Nephron (organoid): ENCODE data around the gene HBE1.
"Not testable (repeated sequence)": the region's sequence is repeated elsewhere in the genome, so short reads cannot be mapped to it uniquely, and the experiment has no call there.

ENCODE experiments used
- H3K27ac Mint-ChIP-seq, 3 experiments: 2 replicates each; pipeline ENCODE4 v1.8.0; 2020; ENCODE audit warnings: mixed read lengths in 3 of 3, mild to moderate bottlenecking in 2 of 3, moderate library complexity in 1 of 3
- H3K27me3 Mint-ChIP-seq: 2 replicates; pipeline ENCODE4 v1.8.0; 2021; ENCODE audit warnings: low read depth, mild to moderate bottlenecking, moderate library complexity, mixed read lengths
- H3K36me3 Mint-ChIP-seq: 2 replicates; pipeline ENCODE4 v1.8.0; 2020; ENCODE audit warnings: low read depth, mixed read lengths
- H3K4me1 Mint-ChIP-seq: 2 replicates; pipeline ENCODE4 v1.8.0; 2020; ENCODE audit warnings: mixed read lengths
- H3K4me3 Mint-ChIP-seq, 3 experiments: 2 replicates each; pipeline ENCODE4 v1.8.0; 2020; ENCODE audit warnings: mild to moderate bottlenecking in 3 of 3, mixed read lengths in 3 of 3, moderate library complexity in 2 of 3
- H3K9me3 Mint-ChIP-seq: 2 replicates; pipeline ENCODE4 v1.8.0; 2020; ENCODE audit warnings: mixed read lengths
- CTCF ChIP-seq, 3 experiments: fragments of 200-600 bp; sonication (generic); IDR thresholded peaks; one replicate each; pipeline ENCODE4 v1.5.0; 2021; ENCODE audit warnings: antibody characterized with exemption in 3 of 3; ENCODE audit not compliant: unreplicated experiment in 3 of 3

HBE1 gene

DNA sequence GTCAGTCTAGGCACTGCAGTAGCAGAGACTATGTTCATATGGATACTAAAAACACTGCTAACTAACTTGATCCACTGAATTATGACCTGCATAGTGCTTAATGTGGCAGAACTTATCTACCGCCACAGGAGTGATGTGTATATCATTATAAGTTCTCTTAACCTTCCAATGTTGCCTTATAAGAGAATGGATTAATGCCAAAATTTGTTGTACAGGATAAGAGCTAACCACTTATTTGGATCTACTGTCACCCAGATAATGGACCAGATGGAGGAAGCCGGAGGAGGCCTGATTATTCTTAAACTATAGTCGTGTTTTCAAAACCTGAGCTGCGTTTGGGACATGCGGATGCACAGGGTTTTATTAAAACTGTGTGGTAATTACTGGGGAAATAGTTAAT, 33.9 kb upstream of the HBE1 start:
- H3K27ac Mint-ChIP-seq: no peak overlapping the region
- H3K4me1 Mint-ChIP-seq: no peaks in the 10 kb centered on the region
- H3K27me3 Mint-ChIP-seq: no peaks in the 10 kb centered on the region
- no peaks in the 10 kb centered on the region for H3K9me3 Mint-ChIP-seq
- no peaks in the 10 kb centered on the region for H3K36me3 Mint-ChIP-seq
- H3K4me3 Mint-ChIP-seq: no peak overlapping the region
- TF ChIP-seq CTCF (IDR thresholded peaks at IDR 0.05; ENCODE audit: unreplicated experiment in 3 of 3): no peak

GRCh38 chr11:5301846-5302245, 32.1 kb upstream of the HBE1 start, which contains the start of gene OR51B4:
Gene OR51B4 (minus strand): TSS chr11:5301946. CDS start chr11:5301946, 0 bp downstream.
- H3K27me3 Mint-ChIP-seq: peaks cover 5% of the 10 kb centered on the region
- H3K4me3 Mint-ChIP-seq: no peak within 1 kb of the TSS
- H3K9me3 Mint-ChIP-seq: no peaks in the 10 kb centered on the region
- no peak within 1 kb of the TSS for H3K27ac Mint-ChIP-seq
- TF ChIP-seq CTCF (IDR thresholded peaks at IDR 0.05; ENCODE audit: unreplicated experiment in 3 of 3): no peak
- no peaks in the 10 kb centered on the region for H3K4me1 Mint-ChIP-seq
- H3K36me3 Mint-ChIP-seq: no peaks in the 10 kb centered on the region

GRCh38 chr11:5300251-5300650, 30.5 kb upstream of the HBE1 start:
- H3K27me3 Mint-ChIP-seq: peaks cover 5% of the 10 kb centered on the region
- no peaks in the 10 kb centered on the region for H3K9me3 Mint-ChIP-seq
- H3K4me3 Mint-ChIP-seq: no peak overlapping the region
- no peaks in the 10 kb centered on the region for H3K4me1 Mint-ChIP-seq
- no peak for TF ChIP-seq CTCF (IDR thresholded peaks at IDR 0.05; ENCODE audit: unreplicated experiment in 3 of 3)
- H3K27ac Mint-ChIP-seq: no peak overlapping the region
- H3K36me3 Mint-ChIP-seq: no peaks in the 10 kb centered on the region

DNA sequence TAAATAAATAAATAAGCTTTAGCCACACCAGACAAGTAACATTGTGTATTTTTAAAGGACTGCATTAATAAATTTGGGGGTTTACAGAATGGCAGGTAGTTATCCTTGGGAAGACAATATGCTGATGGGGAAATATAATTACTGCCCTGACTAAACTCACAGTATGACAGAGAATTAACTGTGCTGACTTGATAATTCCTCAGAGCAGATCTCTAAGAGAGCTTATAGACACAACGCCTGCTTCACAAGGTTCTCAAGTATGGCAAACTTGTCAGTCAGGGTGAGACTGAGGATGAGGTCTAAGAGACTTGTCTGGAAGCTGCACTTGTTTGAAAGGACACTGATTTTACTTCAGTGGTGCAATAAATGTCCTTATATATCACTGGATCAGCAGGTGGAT, 28.7 kb upstream of the HBE1 start:
- H3K4me1 Mint-ChIP-seq: no peaks in the 10 kb centered on the region
- no peak overlapping the region for H3K4me3 Mint-ChIP-seq
- no peaks in the 10 kb centered on the region for H3K36me3 Mint-ChIP-seq
- no peak overlapping the region for H3K27ac Mint-ChIP-seq
- peaks cover 5% of the 10 kb centered on the region for H3K27me3 Mint-ChIP-seq
- no peak for TF ChIP-seq CTCF (IDR thresholded peaks at IDR 0.05; ENCODE audit: unreplicated experiment in 3 of 3)
- H3K9me3 Mint-ChIP-seq: no peaks in the 10 kb centered on the region

GRCh38 chr11:5297721-5298323, 28.1 kb upstream of the HBE1 start:
- no peak for TF ChIP-seq CTCF (IDR thresholded peaks at IDR 0.05; ENCODE audit: unreplicated experiment in 3 of 3)
- no peaks in the 10 kb centered on the region for H3K4me1 Mint-ChIP-seq

GRCh38 chr11:5294342-5294995, 24.7 kb upstream of the HBE1 start:
- H3K27ac Mint-ChIP-seq, H3K4me1 Mint-ChIP-seq, H3K36me3 Mint-ChIP-seq, H3K27me3 Mint-ChIP-seq, H3K9me3 Mint-ChIP-seq, H3K4me3 Mint-ChIP-seq: not testable (repeated sequence)

More at GRCh38 chr11:5297721-5298323, 28.1 kb upstream of the HBE1 start:
- Mint-ChIP-seq H3K27me3 (peaks cover 5% of the 10 kb centered on the region), H3K36me3 (no peaks in the 10 kb centered on the region), H3K9me3 (no peaks in the 10 kb centered on the region), H3K27ac (no peak overlapping the region), H3K4me3 (no peak overlapping the region)
